HG03558 (cell line): Measurements from ENCODE around the gene PANX1.

Source experiments
- ATAC-seq: cut with Tn5 transposase; IDR thresholded peaks from one replicate; pipeline ENCODE4 v1.9.1; 2021; ENCODE audit warnings: moderate number of reproducible peaks; ENCODE audit not compliant: unreplicated experiment; ENCODE audit errors: extremely low read depth

PANX1 gene

GRCh38 chr11:94128291-94128745, 323 bp upstream of the PANX1 start:
- ATAC-seq: no peak

DNA sequence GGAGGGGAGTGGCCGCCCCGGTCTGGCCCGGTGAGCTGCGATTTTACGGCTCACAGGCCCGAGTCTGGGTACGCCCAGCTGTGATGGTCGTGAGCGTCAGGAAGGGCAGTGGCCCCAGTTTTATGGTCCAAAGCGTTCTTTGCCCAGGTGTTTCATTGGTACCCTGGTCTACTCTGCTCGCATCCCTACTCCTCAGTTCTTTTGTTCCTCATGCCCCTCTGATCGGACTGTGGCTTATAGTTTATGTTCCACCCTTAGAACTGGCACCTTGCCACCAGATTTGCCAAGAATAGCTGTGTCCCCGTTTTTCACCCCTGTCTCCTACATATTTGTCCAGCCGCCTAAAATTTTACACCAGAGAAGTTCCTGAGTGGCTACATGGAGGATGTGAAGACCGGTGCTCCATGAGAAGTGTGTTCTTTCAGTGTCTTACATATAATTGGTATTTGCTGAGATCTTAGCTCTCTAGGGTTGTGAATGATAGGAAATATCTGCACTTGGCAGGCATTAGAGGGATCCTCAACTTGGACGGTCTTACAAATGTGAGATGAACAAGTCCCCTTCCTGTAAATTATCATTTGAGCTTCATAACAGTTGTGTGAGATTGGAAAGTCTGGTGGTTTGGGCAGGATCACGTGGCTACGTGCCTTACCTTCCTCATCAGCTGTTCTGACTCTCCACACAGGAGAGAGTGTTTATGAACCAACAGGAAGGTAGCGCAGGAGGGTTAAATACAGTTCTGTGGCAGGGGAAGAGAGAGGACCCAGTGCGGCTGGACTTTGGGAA, 1.1 kb downstream of the PANX1 start:
- ATAC-seq: no peak

- ATAC-seq: no peak
Observed at GRCh38 chr11:94130298-94131046, 1.8 kb downstream of the PANX1 start.

- no peak for ATAC-seq
Observed at GRCh38 chr11:94131047-94131717, 2.5 kb downstream of the PANX1 start.

DNA sequence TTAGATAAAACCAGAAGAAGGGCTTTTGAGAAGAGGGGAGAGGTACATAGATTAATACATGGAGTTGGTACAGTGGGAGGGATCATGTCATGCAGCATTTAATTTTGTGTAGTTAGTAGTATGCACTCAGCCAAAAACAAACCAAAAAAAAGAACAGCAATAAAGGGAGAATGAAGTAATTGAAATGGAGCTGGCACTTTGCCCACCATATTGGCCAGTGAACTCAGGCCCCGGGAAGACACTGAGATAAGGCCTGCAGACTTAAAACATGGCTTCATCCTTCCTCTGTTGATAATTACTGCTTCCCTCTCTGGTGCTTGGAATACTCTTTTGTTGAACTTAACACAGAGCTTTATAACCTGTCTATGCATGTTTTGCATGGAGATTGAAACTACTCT, 3.1 kb downstream of the PANX1 start:
- ATAC-seq: no peak

GRCh38 chr11:94132152-94132558, 3.5 kb downstream of the PANX1 start:
- no peak for ATAC-seq

DNA sequence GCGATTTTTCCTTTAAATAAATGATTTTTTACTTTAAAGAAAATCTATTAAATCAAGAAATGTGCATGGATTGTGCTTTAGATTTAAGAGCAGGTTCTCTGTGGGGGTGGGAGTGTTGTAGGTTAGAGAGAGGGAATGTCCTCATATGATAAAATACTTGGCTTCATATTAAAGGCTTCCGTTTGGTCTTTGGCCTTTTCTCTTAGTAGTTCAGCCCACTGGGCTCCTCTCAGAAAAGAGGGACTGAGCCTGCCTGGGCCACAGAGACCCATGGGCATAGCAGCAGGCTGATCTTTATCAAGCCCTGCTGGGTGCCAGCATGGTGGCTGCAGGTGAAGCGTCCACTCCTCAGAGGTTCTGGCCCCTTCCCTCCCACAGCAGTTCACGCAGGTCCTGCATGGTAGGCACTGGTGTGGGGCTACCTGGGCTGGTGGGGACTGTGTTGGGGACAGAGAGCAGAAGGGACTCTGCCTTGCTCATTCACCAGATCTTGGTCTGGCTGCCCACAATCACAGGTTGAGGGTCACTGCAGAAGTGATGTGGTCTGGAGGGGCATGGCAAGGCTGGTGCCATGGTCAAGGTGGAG, 4.3 kb downstream of the PANX1 start:
- ATAC-seq: no peak

DNA sequence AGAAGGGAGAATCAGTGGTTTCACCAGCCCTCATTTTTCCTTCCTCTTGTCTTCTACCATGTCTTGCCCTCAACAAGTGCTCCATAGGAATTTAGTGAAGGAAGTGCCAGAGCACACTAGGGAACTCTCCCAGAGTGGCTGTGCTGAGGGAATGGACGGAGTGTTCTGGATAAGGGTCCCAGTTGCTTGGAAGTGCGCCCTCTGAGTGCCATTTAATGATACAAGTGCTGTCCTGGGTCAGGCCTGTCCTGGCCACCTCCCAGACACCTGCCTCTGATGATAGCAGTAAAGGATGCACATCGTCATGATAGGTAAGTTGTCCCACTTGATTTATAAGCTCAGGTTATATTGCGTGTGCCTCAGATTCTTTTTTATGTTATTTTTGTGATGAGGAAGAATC, 5.1 kb downstream of the PANX1 start:
- ATAC-seq: no peak

- peak; percentile 63 for ATAC-seq
Observed at GRCh38 chr11:94134651-94135512, 6.2 kb downstream of the PANX1 start.

- no peak for ATAC-seq
Observed at GRCh38 chr11:94139416-94139815, 10.8 kb downstream of the PANX1 start.

DNA sequence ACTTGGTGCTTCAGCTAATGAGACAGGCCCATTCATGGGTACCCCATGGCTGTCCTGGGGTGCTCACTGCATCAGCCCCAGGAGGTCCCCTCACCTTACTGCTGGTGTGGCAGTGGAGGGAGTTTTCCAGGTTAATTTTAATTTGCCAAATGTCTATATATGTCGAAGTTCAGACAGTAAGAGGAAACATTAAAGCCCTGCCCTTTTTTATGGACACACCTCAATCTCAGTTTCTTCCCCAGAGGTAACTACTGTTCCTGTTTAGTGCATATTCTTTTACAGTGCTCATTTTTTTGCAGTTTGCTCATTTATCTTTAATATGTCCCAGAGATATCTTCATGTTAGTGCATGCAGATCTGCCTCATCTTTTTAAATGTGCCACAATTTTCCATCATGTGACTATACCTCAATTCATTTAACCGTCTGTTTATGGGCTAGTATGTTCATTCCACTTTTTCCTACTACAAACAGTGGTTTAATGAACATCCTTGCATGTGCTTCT, 11.6 kb downstream of the PANX1 start:
- ATAC-seq: no peak

- ATAC-seq: no peak
Observed at GRCh38 chr11:94141511-94142307, 13.1 kb downstream of the PANX1 start.

DNA sequence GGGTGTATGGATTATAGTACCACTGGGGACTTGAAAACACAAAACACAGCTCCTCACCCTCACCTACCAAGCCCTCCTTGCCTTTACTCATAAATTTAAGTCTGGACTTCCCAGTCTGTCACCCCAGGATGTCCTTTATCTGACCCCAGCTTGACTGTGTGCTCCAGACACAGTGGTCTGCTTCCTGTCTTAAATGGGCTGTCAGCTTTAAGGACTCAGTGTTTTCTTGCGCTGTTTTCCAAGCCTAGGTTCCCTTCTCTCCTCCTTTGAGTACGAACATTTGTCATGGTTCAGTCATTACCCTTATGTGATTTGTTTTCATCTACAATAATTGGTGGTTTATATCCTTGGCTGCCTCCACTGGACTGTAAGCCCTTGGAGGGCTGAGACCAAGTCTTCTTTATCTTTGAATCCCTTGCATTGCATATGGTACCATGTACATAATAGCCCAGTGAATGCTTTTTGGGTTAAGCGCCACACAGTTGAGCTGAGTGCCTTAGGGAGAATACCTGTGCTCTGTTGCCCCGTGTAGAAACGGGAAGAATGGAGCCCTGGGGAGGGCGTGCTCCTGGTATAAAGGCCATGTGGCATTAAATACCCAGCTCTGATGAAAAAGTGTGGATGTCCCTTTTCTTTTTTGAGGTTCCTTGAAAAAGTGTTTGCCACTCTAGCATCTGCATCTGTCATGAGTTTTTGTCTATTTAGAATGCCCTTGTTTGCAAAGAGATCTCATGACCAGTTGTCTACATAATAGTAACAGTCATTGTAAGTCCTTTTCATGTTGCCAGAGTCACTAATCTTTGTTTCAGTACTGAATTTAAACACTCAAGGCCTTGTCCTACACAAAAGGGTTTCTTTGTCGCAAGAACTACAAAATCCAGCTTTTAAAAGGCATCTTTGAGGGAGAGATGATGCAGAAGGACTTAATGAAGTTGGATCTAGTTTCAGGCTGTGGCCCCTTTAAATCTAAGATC, 14.0 kb downstream of the PANX1 start:
- ATAC-seq: no peak

GRCh38 chr11:94144216-94144615, 15.6 kb downstream of the PANX1 start:
- ATAC-seq: no peak

- ATAC-seq: no peak
Observed at GRCh38 chr11:94144664-94145063, 16.0 kb downstream of the PANX1 start.

DNA sequence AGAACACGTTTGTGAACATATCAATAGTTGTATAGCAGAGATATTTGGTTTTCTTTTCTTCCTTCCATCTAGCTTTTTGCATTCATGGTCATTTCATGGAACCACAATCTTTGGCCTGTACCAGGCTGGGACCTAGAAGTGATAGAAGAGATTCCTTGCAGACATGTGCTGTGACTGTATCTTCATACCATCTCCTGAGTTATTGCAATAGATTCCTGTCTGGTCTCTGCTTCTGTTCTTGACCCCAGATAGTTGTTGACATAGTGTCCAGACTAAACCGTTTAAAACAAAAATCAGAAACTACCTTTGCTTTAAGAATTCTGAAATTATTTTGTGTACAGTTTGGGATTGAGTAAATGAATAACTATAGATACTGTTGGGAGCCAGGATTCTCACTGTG, 16.8 kb downstream of the PANX1 start:
- ATAC-seq: no peak

DNA sequence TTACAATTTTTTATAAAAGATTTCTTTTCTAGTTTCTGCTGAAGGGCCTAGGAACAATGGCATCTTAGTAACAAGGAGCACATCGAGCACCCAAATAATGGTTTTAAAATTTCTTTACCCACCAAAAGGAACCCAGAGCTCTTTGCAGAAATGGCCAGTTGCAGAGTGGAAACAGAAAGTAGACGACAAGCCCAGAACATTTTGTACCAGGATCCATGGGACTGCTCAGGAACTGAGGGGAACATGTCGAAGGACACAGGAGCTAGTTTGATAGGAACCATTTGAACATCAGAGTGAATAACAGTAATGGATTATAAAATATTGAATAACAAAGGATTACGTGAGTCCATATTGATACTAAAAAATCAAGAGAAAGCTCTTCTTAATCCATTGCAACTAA, 17.3 kb downstream of the PANX1 start:
- ATAC-seq: no peak

GRCh38 chr11:94147433-94147845, 18.8 kb downstream of the PANX1 start:
- ATAC-seq: no peak
